Superior temporal gyrus (tissue), 1 donor: Measurements from ENCODE around the gene GPR68.

Experiments used
- DNase-seq: peaks from one replicate; pipeline ENCODE4 v3.0.0-alpha.2; 2016; ENCODE audit errors: extremely low spot score

Gene GPR68, protein sequence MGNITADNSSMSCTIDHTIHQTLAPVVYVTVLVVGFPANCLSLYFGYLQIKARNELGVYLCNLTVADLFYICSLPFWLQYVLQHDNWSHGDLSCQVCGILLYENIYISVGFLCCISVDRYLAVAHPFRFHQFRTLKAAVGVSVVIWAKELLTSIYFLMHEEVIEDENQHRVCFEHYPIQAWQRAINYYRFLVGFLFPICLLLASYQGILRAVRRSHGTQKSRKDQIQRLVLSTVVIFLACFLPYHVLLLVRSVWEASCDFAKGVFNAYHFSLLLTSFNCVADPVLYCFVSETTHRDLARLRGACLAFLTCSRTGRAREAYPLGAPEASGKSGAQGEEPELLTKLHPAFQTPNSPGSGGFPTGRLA

DNA sequence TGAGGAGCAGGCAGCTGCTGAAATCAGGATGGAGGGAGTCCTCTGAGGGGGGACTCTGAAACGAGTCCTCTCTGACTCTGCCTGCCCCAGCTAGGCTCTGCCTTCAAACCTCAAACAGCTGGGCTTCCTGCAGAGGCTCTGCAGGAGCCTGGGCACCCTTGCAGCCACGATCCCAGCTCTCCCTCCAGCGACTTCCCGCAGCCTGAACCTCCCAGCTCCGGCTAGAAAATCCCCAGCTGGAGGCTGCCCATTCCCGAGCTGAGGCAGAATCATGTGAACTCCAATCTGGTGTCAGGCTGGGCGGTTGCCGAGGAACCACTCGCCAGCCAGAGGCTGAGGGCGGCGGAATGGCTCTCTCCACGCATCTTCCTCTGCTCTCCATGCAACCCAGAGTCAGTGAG is at the start of gene GPR68:
Gene GPR68 (minus strand): TSS at position 204 of the 401 bp plus-strand sequence. CDS start 9,654 bp downstream, outside the sequence.
- DNase-seq: peak; percentile 68

DNA sequence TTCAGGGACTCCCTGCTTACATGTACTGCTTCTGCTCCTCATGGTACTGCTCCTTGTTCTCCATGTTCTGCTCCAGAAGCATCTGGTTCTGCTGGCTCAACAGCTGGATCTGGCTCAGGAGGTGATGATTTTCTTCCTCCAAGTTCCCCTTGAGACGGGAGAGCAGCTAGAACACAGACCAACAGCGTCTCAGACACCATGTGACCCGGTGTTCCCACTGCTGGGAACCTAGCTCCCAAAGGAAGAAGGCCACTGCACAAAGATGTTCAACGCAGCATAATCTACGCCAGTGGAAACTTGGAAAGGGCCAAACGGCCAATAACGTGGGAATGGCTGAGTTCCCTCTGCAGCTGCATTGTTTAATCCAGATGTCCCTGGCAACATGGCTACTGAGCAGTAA is 49.6 kb upstream of the GPR68 start:
- no peak for DNase-seq

DNA sequence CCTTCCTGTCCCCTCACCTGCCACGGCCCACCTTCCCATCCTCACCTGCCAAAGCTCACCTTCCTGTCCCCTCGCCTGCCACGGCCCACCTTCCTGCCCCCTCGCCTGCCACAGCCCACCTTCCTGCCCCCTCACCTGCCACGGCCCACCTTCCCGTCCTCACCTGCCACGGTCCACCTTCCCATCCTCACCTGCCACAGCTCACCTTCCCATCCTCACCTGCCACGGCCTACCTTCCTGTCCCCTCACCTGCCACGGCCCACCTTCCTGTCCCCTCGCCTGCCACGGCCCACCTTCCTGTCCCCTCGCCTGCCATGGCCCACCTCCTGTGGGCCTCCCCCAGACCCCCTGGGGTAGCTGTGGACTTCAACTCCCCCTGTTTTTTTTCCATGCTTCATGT is 48.8 kb upstream of the GPR68 start:
- DNase-seq: no peak

DNA sequence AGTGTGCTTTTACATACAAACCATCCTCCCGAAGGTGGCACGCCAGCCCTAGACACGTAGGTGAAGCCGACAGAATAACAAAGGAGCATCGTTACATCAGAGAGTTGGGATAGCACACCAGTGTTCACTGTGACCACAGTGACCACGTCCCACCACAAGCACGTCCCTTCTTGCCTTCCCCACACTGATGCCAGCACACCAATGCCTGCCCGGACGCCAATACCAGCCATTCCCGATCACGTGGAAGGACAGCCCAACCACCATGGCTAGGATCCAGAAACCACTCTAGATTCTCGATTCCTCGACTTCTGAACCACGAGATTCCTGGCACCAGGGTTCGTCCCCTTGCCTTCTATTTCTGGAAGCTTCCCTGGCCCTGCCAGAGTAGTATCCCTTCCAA is 48.0 kb upstream of the GPR68 start:
- no peak for DNase-seq

DNA sequence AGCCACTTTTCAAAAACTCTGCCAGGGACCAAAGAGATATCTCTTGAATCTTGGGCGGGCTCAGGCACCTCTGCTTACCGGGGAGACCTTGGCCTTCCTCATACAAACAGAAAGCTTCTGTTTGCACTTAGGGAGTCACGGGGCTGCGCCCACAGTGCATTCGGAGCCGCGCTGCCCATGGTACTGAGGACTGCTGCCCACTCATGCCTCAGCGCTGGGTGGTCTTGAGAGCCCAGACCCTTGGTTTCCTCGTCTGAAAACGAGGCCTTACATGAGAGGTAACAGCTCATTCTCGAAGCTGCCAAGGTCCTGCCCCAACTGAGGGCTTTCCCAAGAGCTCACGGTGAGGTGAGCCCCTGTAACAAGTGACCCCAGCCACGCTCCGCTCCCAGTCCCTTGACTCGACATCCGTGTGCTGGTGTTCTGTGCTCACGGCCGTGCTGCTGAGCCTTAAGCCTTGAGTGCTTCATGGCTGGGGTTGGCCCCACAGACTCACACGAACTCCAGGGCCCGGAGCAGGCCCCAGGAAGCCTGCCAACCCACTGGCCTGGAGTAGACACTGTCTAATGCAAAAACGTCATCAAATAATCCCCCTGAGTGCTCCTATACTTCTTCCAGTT is 47.4 kb upstream of the GPR68 start:
- DNase-seq: no peak

DNA sequence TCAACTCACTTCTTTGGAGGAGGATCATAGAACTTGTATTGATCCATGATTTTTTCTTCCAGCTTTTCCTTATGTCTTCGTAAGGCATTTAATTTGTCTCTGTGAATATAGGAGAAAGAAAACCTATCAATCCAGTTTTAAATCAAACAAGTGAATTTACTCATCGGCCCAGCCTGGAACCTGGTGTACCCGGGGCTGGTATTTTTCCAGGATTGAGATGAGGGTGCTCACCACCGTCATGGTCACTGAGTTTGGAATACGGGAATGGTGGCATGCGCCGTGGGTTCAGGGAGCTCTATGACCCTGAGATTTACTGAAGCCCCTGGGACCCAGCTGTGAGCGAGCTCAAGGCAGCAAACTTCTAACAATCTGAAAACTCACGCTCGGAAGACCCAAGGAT is 46.5 kb upstream of the GPR68 start:
- DNase-seq: no peak

DNA sequence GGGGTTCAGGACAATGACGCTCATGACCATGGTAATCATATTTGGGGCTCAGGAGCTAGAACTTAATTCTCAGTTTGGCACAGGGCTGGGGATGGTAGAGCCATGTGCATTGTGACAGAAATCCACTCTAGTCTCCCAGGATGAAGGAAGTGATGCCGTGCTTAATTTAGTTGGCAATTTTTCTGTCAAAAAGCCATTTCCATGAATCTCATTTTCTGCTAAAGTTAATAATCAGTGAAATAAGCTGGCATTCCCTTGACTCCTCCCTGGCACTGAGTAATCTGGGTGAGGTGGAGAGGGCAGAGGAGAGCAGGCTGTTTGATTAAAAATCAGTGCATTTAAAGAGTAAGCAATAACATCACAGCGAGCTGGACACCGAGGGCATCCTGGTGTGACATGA is 45.0 kb upstream of the GPR68 start:
- no peak for DNase-seq

DNA sequence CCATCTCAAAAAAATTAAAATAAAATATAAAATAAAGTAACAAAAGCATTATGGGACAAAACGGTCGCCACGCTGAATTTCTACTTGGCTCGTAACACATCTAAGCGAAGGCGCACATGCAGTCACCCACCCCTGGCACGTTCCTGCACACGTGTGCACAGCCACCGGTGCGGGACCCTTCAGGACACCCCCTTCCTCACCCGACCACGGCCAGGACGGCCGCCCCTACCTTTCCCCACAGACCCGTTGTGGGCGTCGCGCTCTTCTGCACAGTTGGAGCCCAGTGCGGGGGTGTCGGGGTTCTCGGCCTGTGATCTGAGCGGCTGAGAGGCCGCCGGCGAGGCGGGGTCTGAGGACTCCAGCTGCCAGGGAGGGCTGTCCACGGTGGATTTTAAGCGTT is 44.4 kb upstream of the GPR68 start:
- no peak for DNase-seq

DNA sequence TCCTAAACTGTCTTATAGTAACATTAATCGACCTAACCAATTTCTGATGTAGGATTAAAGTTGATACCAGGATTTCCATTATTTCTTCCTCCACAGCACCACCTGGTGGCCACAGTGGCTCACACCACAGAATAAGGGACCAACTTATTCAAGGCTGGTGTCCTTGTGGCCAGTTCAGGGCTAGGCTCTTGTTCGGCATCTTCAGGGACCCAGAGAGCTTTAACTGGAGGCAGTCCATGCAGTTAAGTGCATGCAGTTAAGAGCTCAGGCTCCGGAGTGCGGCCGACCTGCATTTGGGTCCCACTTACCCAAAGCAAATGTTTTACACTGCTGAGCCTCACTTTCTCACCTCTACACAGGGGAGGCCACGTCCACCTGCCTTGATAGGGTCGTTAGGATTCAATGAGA is 42.0 kb upstream of the GPR68 start:
- DNase-seq: peak; percentile 95

DNA sequence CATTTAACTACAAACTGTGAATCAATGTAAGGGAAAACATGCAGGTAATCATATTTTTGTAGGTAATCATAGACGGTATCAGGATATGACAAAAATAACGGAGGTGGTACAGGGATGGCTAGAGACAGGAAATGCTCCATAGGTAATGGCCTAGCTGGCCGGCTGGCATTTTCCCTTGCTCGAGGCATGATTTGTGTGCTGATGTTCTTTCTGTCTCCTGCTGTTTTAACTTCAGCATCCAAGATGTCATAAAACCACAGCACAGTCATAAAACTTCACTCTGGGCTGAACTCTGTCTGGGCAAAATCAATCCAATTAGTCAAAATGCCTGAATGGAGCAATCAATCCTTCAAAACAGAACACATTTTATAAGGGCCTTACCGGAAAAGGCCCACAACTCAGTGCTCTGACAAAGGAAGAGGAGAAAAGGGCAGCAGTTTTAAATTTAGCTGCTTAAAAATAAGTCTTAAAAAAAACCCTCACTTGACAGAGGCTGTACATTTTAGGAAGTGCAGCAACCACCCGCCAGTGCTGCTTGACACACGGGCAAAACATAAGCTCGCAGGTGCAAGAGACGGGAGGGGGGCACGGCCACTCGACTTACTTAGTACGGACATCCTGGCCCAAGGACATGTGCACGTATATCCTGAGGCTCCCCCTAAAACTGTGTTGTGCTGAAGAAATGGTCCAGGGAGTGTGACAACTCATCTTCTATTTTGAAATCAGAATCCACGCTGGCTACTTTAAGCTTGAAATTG is 40.5 kb upstream of the GPR68 start:
- no peak for DNase-seq

DNA sequence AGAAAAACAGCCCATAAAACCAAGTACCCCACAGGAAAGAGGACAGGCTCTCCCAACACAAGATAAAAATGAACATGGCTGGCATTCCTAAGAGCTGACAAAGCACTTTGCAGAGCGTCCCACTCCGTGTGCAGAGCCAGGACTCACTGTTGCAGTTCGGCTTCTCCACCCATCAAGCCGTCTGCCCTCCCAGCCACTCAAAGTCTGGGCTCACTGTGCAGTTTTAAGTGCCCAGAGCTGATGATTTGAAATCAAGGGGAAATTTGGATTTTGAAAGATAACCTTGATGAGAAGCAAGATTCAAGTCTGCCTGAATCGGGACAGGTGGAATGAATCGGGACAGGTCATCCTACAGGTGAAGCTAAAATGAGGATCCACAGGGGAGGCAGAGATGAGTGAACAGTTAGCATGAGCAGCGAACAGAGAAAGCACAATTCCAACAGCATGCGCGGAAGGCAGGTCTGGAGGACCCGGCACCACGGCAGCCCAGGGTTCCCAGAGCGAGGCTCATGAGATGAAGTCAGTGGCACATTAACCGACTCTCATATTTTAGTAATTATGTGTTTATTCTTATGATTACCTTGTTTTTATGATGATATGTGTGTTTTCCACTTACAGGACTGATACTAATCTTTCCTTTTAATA is 39.8 kb upstream of the GPR68 start:
- DNase-seq: no peak

DNA sequence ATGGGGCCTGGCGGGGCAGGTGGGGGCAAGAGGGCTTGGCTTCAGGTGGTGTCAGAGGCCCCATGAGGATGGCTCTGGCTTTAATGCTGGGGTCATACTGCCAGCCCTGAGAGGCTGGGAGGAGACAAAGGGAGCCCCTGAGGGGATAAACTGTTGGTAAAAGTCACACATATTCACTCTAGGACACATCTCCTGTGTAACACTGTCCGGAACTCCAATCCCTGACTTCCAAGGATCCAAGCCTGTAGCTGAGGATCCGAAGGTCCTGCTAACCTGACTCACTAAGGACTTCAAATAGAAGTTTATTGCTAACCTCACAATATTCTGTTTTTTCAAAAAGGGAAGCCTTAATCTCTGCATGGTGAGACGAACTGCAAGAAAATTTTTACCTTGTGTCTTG is 39.2 kb upstream of the GPR68 start:
- no peak for DNase-seq

DNA sequence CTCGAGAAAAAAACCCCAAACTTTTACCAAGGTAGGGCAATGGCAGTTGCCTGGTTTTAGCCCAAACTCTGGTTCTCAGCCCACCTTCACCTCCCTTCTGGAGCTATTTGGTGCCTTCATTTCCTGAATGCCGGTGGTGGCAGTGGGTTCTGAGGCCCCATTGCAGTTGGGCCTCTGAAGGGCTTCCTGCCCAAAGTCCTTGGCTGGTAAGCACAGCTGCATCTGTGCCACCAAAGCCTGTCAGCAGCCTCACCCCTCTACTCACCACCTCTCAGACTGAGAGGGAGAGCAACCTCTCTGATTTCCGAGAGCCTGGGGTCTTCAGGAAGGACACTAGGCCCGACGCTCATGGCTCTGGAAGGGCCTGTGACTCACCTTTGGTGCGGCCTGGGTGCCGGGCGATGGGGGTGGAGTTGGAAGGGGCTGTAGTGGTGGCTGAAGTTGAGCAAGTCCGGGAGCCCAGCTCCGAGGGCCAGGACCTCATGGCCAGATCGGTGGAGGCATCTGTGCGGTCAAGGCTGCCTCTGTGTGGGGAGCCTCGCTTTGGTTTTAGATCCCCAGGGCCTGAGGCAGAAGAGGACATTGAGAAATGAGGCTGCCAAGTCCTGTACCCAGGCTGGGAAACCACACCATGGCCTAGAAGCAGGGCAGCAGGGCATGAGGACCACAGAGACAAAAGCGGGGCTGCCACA is 38.6 kb upstream of the GPR68 start:
- DNase-seq: no peak

DNA sequence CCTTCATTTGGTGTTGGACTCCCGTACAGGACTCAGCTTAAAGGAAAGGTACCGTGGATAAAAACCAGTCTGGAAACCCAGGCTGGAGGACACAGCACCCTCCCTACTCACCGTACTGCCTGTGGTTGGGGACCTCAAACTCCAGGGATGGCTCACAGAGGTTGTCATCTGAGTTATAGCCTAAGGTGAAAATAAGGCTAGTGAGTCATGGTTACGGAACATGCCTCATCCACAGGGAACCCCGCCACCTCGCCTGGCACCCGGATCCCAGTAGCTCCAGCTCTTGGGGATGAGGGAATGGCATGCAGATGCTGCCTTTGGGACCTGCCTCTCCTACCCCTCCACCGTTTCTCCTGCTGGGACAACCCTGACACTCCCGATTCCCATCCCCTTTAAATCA is 36.8 kb upstream of the GPR68 start:
- no peak for DNase-seq

DNA sequence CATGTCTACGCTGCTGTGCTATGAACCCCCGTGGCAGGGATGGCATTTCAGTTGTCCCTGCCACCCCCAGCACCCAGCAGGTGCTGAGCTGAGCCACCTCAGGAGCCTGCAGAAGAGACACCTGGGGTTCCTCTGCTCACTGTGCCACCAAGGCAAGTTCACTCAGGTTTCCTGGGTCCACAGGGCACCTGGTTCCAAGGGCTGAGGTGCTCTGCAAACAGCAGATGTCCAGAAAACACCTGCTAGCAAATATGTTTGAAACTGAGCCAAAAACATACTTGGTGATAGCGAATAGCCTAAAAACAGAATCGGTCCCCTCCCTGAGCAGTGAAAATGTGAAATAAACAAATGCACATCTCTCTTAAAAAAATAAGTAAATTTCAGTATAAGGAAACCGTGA is 35.6 kb upstream of the GPR68 start:
- DNase-seq: no peak

DNA sequence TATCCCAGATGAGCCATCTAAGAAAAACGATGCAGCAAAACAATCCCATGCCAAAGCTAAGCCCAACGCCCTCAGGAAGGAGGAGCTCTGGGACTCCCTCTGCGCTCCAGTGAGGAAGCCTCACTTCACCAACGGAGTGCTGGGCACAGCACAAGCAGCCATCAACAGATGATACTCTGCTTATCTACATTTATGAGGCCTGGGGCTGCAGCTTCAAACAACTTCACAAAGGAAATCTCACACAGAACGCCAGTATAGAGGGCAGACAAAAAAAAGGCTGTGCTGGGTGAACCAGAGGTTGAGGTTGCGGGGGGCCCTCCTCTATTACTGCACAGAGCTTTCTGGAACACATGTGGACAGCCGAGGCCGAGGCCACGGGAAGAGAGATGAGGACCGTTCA is 34.9 kb upstream of the GPR68 start:
- DNase-seq: no peak

DNA sequence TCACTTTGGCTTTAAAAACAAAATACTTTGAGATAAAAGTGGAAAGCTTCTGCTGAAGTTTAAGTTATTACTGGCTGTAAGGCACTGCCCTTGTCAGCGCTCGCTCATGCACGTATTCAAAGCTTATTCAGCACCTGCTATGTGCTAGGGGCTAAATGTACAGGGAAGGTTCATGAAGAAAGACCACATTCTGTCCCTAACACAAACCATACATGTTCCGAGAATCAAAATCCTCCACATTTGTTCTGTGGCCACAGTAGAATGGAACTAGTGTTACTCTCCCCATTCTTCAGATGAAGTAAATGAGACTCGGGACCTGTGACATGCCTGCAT is 33.8 kb upstream of the GPR68 start:
- no peak for DNase-seq

DNA sequence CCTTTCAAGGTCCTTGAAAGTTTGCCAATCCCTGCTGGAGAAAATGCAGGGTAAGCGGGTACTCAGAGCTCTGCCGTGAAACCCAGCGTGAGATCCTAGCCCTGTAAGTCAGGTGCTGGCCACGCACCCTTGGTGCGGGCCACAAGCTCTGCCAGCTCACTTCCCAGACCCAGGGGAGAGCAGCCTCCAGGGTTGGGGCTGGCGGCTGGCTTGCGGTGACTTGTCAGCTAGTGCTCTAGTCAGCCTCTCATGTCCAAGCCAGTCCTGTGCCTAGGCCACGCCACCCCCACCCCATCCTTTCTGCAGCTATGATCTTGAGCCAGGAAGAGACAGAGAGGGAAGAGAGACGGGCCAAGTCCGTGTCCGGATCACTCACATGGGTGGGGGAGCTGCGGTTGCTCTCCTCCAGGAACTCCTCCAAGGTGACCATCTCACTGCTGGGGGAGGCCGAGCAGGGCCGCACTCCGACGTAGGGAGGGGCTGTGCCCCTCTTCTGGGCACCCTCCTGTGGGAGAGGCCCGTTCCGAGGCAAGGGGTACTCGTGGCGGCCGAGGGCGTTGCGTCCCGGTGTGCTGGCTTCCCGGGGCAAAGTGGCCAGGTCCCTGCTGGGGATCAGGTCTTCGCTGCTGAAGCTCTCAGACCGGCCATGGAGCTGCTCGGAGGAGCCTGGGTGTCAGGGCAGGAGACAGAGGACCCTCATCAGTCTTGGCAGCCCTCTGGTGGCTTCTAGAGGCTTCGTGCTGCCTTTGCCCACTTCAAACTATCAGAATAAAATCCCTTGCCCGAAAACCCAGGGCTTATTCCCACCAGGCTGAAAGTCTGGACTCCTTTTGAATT is 33.3 kb upstream of the GPR68 start:
- DNase-seq: no peak

DNA sequence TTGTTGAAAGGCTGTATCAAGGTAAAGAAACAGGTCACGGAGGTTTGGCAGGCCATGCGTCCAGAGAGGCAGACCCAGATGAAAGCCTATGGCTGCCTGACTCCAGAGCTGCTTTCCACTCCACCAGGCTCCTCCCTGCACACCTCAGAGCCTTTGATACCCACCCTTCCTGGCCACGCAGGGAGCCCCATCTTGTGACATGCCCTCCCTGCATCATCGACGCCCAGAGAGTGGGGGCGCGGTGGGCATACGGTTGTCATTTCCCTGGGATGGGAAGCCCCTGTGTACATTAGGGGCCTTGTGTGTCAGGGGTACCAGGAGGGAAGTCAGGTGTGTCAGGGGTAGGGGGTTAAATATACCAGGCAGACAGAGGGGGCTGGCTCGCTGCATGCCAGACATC is 30.3 kb upstream of the GPR68 start:
- no peak for DNase-seq

DNA sequence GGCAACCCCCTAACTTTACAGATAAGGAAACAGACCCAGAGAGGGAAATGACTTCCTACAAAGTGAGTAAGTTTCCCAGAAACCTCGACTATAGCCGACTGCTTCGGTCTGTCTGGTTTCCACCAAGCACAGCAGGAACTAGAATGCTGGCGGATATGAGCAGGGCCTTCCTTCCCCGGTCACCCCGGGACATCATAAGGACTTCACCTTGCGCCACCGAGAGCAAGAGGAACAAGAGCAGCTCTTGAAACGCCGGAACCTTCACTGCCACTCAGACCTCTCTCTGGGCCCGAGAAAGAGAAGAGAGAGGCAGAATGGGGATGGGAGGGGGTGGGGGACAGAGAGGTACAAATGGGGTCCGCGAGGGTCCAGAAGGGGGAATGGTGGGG is 29.4 kb upstream of the GPR68 start:
- DNase-seq: no peak

DNA sequence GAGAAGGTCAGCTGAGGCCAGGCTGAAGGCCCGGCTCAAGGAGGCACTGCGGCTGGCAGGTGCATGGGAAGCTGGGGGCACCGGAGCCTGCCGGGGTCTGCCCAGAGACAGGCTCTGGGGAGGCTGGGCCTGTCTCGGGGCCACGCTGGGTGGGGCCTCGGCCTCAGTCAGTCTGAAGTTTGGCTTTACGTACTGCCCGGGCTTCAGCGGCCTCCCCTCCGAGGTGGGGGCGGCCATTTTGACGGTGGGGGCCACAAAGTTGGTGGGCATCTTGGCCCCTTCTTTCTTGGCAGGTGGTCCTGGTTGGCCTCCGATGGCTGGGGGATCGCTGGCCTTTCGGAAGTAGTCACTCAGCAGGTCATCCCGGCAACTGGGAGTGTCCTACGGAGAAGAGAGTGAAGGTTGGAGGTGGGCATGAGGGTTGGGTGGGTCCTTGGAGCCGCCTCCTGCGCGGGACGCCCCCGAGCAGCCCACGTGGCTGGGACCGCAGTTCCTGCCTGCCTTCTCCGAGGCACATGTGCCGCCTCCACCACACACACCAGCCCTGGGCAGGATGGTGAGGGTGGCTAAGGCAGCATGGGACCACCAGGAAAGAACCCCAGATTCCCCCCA is 28.9 kb upstream of the GPR68 start:
- DNase-seq: no peak
